Measurements from ENCODE around the gene RAD51B.
"Not testable (repeated sequence)": the region's sequence is repeated elsewhere in the genome, so short reads cannot be mapped to it uniquely, and the experiment has no call there.

RAD51B gene

GRCh38 chr14:68043752-68044151 is 224.2 kb downstream of the RAD51B start:
- no peak for TF ChIP-seq CTCF (IDR thresholded peaks at IDR 0.05; ENCODE audit: insufficient read depth, missing control alignments)
- DNase-seq (ENCODE audit: insufficient read length, low spot score) (no peak), FAIRE-seq (no peak)

GRCh38 chr14:68047906-68048305 is 228.3 kb downstream of the RAD51B start:
- no peak for TF ChIP-seq CTCF (IDR thresholded peaks at IDR 0.05; ENCODE audit: insufficient read depth, missing control alignments)
- FAIRE-seq = no peak
- no peak for DNase-seq (ENCODE audit: insufficient read length, low spot score)

- not testable (repeated sequence) for FAIRE-seq; DNase-seq (ENCODE audit: insufficient read length, low spot score)
Observed at GRCh38 chr14:68048815-68049214, 229.2 kb downstream of the RAD51B start.

GRCh38 chr14:68050177-68050576 is 230.6 kb downstream of the RAD51B start:
- FAIRE-seq (no peak), DNase-seq (ENCODE audit: insufficient read length, low spot score) (no peak)
- TF ChIP-seq CTCF (IDR thresholded peaks at IDR 0.05; ENCODE audit: insufficient read depth, missing control alignments) = no peak

GRCh38 chr14:68051146-68051545 is 231.6 kb downstream of the RAD51B start:
- TF ChIP-seq CTCF (IDR thresholded peaks at IDR 0.05; ENCODE audit: insufficient read depth, missing control alignments) = no peak
- DNase-seq (ENCODE audit: insufficient read length, low spot score) (no peak), FAIRE-seq (no peak)

GRCh38 chr14:68060198-68060597 is 240.6 kb downstream of the RAD51B start:
- TF ChIP-seq CTCF (IDR thresholded peaks at IDR 0.05; ENCODE audit: insufficient read depth, missing control alignments) = no peak
- FAIRE-seq (no peak), DNase-seq (ENCODE audit: insufficient read length, low spot score) (no peak)

- no peak for FAIRE-seq
- no peak for DNase-seq (ENCODE audit: insufficient read length, low spot score)
- TF ChIP-seq CTCF (IDR thresholded peaks at IDR 0.05; ENCODE audit: insufficient read depth, missing control alignments) = no peak
Observed at GRCh38 chr14:68062651-68063050, 243.1 kb downstream of the RAD51B start.

- FAIRE-seq (no peak), DNase-seq (ENCODE audit: insufficient read length, low spot score) (no peak)
Observed at GRCh38 chr14:68065322-68065721, 245.7 kb downstream of the RAD51B start.

More at GRCh38 chr14:68065322-68065721, 245.7 kb downstream of the RAD51B start:
- TF ChIP-seq CTCF (IDR thresholded peaks at IDR 0.05; ENCODE audit: insufficient read depth, missing control alignments) = no peak
